Measurements from ENCODE around the gene MYO5A. TPM values are rescaled to one million over a fixed set of nuclear protein-coding genes. Genes with fewer than 3 reads are reported as not detected.
A peak's percentile ranks its signal among the peaks of the same experiment; 100 is the strongest.
"Not testable (repeated sequence)": the region's sequence is repeated elsewhere in the genome, so short reads cannot be mapped to it uniquely, and the experiment has no call there.

MYO5A gene
- total RNA-seq, 1 donor: 17.5 TPM

- DNase-seq (ENCODE audit: low read depth in 2 of 3, low spot score in 2 of 3): no peak
These were observed 17.5 kb upstream of the MYO5A start for GRCh38 chr15:52546031-52546751.

- no peak for DNase-seq (ENCODE audit: low read depth in 2 of 3, low spot score in 2 of 3)
These were observed 11.8 kb upstream of the MYO5A start for GRCh38 chr15:52540374-52541012.

GRCh38 chr15:52537459-52537858, 8.8 kb upstream of the MYO5A start:
- no peak for DNase-seq (ENCODE audit: low read depth in 2 of 3, low spot score in 2 of 3)

GRCh38 chr15:52532427-52532826, 3.7 kb upstream of the MYO5A start:
- peak in 1 of 3 donors; percentile 8 for DNase-seq (ENCODE audit: low read depth in 2 of 3, low spot score in 2 of 3)

GRCh38 chr15:52529940-52530339, 1.3 kb upstream of the MYO5A start:
- DNase-seq (ENCODE audit: low read depth in 2 of 3, low spot score in 2 of 3): no peak

- peak in 1 of 3 donors; percentile 12 for DNase-seq (ENCODE audit: low read depth in 2 of 3, low spot score in 2 of 3)
These were observed 753 bp upstream of the MYO5A start for GRCh38 chr15:52529341-52529924.

- no peak for DNase-seq (ENCODE audit: low read depth in 2 of 3, low spot score in 2 of 3)
These were observed 643 bp downstream of the MYO5A start for GRCh38 chr15:52527911-52528563.

- no peak for DNase-seq (ENCODE audit: low read depth in 2 of 3, low spot score in 2 of 3)
These were observed 1.3 kb downstream of the MYO5A start for GRCh38 chr15:52527196-52527910.

- no peak for DNase-seq (ENCODE audit: low read depth in 2 of 3, low spot score in 2 of 3)
These were observed 4.2 kb downstream of the MYO5A start for GRCh38 chr15:52524223-52525136.

- DNase-seq (ENCODE audit: low read depth in 2 of 3, low spot score in 2 of 3): no peak
These were observed 5.0 kb downstream of the MYO5A start for GRCh38 chr15:52523647-52524046.

- DNase-seq (ENCODE audit: low read depth in 2 of 3, low spot score in 2 of 3): no peak
These were observed 5.5 kb downstream of the MYO5A start for GRCh38 chr15:52523192-52523591.

- DNase-seq (ENCODE audit: low read depth in 2 of 3, low spot score in 2 of 3): no peak
These were observed 7.0 kb downstream of the MYO5A start for GRCh38 chr15:52521682-52522081.

- DNase-seq (ENCODE audit: low read depth in 2 of 3, low spot score in 2 of 3): no peak
These were observed 8.3 kb downstream of the MYO5A start for GRCh38 chr15:52520421-52520820.

GRCh38 chr15:52518487-52519371, 10.0 kb downstream of the MYO5A start:
- peak in 1 of 3 donors; percentile 45 for DNase-seq (ENCODE audit: low read depth in 2 of 3, low spot score in 2 of 3)

- no peak for DNase-seq (ENCODE audit: low read depth in 2 of 3, low spot score in 2 of 3)
These were observed 11.7 kb downstream of the MYO5A start for GRCh38 chr15:52517014-52517413.

GRCh38 chr15:52515343-52515742, 13.3 kb downstream of the MYO5A start:
- no peak for DNase-seq (ENCODE audit: low read depth in 2 of 3, low spot score in 2 of 3)

- no peak for DNase-seq (ENCODE audit: low read depth in 2 of 3, low spot score in 2 of 3)
These were observed 14.2 kb downstream of the MYO5A start for GRCh38 chr15:52514482-52514881.

GRCh38 chr15:52512869-52513268, 15.8 kb downstream of the MYO5A start:
- not testable (repeated sequence) for DNase-seq (ENCODE audit: low read depth in 2 of 3, low spot score in 2 of 3)

- no peak for DNase-seq (ENCODE audit: low read depth in 2 of 3, low spot score in 2 of 3)
These were observed 17.6 kb downstream of the MYO5A start for GRCh38 chr15:52511084-52511483.
